T-helper 1 cell treated with Interleukin-12 subunit alpha and Interleukin-12 subunit beta and Interleukin-4 antibody, amounts not matched to agents 30 ng/mL and 1 ng/mL, for 36 hours (primary cell): ENCODE results near the gene RAI1. TPM values are rescaled to one million over a fixed set of nuclear protein-coding genes. Genes with fewer than 3 reads are reported as not detected.
"Not testable (repeated sequence)": the region's sequence is repeated elsewhere in the genome, so short reads cannot be mapped to it uniquely, and the experiment has no call there.

Experiments used
- intact Hi-C: fragments of 100-400 bp; cut with micrococcal nuclease; formaldehyde crosslinking; loops from one replicate; pipeline ENCODE4 v1.15.1; 2024
- total RNA-seq: library from RNA; stranded (reverse); gene quantifications from 2 replicates; pipeline ENCODE4 v1.2.3, GENCODE V29; 2022

The RAI1 gene
- total RNA-seq, 1 donor from 2014 or later: 24.4 TPM

DNA sequence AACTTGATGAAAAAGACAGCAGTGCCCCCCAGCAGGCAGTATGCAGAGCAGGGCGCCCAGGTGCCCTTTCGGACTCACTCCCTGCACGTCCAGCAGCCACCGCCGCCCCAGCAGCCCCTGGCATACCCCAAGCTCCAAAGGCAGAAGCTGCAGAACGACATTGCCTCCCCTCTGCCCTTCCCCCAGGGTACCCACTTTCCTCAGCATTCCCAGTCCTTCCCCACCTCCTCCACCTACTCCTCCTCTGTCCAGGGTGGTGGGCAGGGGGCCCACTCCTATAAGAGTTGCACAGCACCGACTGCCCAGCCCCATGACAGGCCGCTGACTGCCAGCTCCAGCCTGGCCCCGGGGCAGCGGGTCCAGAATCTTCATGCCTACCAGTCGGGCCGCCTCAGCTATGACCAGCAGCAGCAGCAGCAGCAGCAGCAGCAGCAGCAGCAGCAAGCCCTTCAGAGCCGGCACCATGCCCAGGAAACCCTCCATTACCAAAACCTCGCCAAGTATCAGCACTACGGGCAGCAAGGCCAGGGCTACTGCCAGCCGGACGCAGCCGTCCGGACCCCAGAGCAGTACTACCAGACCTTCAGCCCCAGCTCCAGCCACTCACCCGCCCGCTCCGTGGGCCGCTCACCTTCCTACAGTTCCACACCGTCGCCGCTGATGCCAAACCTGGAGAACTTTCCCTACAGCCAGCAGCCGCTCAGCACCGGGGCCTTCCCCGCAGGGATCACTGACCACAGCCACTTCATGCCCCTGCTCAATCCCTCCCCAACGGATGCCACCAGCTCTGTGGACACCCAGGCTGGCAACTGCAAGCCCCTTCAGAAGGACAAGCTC, 112.3 kb downstream of the RAI1 start:
- intact Hi-C loops: loop anchor here (2.0 to 5.0 kb wide), 3 partner anchors 43 to 436 kb away; partner anchors contain the start of gene SREBF1

DNA sequence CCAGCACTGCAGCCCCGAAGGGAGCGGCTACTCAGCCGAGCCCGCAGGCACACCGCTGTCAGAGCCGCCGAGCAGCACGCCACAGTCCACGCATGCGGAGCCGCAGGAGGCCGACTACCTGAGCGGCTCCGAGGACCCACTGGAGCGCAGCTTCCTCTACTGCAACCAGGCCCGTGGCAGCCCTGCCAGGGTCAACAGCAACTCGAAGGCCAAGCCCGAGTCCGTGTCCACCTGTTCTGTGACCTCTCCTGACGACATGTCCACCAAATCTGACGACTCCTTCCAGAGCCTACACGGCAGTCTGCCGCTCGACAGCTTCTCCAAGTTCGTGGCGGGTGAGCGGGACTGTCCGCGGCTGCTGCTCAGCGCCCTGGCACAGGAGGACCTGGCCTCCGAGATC, 113.1 kb downstream of the RAI1 start:
- intact Hi-C loops: loop anchor here (5.0 kb wide), 1 partner anchor 437 kb away; no protein-coding TSS in a partner anchor

DNA sequence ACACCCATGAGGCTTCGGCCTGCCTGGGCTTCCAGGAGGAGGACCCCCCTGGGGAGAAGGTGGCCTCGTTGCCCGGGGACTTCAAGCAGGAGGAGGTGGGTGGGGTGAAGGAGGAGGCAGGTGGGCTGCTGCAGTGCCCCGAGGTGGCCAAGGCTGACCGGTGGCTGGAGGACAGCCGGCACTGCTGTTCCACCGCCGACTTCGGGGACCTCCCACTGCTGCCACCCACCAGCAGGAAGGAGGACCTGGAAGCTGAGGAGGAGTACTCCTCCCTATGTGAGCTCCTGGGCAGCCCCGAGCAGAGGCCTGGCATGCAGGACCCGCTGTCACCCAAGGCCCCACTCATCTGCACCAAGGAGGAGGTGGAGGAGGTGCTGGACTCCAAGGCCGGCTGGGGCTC, 114.0 kb downstream of the RAI1 start:
- intact Hi-C loops: no loop called here

DNA sequence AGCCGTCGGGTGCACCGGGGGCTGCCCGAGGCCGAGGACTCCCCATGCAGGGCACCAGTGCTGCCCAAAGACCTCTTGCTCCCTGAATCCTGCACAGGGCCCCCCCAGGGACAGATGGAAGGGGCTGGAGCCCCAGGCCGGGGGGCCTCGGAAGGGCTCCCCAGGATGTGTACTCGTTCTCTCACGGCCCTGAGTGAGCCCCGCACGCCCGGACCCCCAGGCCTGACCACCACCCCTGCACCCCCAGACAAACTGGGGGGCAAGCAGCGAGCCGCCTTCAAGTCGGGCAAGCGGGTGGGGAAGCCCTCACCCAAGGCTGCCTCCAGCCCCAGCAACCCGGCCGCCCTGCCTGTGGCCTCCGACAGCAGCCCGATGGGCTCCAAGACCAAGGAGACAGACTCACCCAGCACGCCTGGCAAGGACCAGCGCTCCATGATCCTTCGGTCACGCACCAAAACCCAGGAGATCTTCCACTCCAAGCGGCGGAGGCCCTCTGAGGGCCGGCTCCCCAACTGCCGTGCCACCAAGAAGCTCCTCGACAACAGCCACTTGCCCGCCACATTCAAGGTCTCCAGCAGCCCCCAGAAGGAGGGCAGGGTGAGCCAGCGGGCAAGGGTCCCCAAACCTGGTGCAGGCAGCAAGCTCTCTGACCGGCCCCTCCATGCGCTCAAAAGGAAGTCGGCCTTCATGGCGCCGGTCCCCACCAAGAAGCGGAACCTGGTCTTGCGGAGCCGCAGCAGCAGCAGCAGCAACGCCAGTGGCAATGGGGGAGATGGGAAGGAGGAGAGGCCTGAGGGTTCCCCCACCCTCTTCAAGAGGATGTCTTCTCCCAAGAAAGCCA, 114.9 kb downstream of the RAI1 start:
- intact Hi-C loops: no loop called here

DNA sequence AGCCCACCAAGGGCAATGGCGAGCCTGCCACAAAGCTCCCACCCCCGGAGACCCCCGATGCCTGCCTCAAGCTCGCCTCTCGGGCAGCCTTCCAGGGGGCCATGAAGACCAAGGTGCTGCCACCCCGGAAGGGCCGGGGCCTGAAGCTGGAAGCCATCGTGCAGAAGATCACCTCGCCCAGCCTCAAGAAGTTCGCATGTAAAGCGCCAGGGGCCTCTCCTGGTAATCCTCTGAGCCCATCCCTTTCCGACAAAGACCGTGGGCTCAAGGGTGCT, 115.5 kb downstream of the RAI1 start:
- intact Hi-C loops: no loop called here

DNA sequence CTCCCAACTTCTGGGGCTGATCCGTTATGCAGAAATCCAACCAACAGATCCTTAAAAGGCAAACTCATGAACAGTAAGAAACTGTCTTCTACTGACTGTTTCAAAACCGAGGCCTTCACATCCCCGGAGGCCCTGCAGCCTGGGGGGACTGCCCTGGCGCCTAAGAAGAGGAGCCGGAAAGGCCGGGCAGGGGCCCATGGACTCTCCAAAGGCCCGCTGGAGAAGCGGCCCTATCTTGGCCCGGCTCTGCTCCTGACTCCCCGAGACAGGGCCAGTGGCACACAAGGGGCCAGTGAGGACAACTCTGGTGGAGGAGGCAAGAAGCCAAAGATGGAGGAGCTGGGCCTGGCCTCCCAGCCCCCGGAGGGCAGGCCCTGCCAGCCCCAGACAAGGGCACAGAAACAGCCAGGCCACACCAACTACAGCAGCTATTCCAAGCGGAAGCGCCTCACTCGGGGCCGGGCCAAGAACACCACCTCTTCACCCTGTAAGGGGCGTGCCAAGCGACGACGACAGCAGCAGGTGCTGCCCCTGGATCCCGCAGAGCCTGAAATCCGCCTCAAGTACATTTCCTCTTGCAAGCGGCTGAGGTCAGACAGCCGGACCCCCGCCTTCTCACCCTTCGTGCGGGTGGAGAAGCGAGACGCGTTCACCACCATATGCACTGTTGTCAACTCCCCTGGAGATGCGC, 116.0 kb downstream of the RAI1 start:
- intact Hi-C loops: no loop called here

DNA sequence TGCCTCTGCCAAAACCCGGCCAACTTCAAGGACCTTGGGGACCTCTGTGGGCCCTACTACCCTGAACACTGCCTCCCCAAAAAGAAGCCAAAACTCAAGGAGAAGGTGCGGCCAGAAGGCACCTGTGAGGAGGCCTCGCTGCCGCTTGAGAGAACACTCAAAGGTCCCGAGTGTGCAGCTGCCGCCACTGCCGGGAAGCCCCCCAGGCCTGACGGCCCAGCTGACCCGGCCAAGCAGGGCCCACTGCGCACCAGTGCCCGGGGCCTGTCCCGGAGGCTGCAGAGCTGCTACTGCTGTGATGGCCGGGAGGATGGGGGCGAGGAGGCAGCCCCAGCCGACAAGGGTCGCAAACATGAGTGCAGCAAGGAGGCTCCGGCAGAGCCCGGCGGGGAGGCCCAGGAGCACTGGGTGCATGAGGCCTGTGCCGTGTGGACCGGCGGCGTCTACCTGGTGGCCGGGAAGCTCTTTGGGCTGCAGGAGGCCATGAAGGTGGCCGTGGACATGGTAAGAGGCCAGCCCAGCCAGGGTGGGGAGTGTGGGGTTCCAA, 116.8 kb downstream of the RAI1 start:
- intact Hi-C loops: no loop called here

DNA sequence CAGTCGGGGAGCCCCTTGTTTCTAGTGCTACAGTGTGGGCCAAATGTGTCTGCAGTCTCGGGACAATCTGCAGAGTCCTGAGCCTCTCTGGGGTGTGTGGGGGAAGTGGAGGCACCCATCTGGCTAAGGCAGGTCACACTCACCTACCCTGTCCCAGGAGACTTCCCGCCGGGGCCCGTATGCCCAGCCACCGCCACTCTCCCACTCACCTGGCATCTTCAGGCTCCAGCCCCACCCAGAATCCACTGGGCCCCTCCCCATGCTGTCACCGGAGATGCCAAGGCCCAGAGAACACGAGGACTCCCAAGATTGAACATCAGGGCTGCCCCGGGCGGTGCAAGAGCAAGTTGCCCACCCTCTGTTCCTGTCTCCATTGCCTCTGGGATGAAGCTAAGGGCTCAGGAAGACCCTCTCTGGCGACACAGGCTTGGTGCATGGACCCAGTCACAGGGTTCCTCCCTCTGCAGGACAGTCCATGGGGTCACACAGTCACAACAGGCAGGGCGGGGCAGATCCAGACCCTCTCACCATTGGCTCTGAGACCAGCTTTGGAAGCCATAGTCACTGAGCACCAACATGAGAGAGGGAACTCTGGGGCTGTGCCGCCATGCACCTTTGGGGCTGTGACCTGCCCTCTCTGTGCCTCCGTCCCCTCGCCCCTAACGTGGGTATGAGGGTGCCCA, 117.5 kb downstream of the RAI1 start:
- intact Hi-C loops: no loop called here

DNA sequence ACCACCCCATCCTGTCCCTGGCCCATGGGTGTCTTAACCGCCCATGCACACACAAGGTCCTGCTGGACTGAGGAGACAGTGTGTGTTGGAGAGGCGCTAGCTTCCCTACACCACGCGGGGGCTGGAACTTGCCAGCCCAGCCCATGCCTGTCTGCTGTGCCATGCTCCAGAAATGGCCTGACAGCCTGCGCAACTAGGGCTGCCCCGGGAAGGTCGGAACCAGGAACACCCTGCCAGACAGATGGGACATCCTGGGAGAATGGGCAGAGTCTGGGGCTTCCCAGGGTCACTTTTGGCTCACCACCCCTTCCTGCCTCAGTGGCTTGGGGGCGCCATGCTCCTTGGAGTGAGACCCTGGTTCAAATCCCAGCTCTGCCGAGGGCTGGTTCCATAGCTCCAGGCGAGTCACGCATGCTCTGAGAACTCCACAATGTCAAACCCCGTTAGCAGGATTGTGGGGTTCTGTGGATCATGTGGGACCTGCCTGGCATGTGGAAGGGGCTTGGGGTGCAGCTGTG, 119.3 kb downstream of the RAI1 start:
- intact Hi-C loops: no loop called here

DNA sequence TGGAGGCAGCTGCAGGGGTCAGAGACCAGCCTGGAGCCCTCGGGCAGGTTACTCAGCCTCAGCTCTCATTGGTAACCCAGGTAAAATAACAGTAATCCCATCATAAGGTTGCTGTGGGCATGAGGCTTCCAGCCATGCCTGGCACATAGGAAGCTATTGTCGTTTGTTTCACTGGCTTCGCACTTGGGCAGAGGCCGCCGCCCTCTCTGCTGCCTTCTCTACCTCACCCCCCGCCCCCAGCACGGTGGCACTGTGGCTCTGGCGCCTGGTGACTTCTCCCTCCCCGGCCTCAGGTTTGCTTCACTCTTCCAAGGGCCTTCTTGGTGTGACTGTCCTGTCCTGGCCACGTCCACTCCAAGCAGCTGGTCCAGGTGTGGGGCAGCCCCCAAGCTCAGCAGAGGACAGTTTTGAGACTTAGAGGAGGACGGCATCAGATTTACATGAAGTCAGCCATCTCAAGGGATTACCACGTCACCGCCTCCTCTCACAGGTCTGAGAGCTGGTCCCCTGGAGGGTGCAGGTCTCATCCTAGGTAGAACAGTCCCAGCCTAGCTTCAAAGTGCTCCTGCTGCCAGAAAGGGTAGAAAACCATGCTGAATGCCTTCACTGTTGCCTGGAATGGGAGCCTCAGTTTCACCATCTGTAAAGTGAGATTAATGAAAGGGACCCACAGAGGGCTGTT, 120.7 kb downstream of the RAI1 start:
- intact Hi-C loops: no loop called here

DNA sequence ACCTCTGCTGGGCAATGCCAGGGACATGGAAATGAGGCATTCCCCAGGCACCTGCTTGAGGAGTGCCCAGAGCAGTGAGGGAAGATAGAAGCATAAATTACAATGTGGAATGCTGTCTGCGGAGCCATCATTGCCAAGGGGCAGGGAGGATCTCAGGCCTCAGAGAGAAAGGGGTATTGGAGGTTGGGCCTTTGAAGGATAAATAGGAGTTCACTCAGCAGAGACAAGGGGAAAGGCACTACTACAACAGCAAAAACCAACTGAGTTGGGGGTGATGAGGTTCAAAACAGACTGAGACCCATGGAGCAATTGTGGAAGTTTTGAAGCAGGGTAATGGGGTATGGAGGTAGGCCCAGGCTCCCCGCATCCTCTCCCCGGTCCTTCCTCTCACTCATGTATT, 122.7 kb downstream of the RAI1 start:
- intact Hi-C loops: no loop called here

DNA sequence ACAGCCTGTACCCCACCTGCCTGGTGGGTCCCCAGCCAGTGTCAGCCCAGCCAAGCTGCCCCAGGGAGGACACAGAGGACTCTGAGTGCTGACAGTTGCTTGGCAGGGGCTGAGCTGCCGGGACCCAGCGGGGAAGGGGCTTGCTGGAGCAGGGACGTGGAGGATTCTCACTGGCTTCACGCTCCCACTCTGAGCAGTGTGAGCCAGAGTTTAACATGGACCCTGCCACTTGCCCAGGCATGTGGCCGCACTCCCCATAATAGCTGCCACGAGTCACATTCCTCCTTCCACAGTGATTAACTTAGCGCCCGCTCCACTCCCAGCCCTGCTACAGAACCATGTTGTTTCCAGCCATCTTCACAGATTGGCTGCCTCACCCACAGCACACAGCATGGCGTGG, 124.3 kb downstream of the RAI1 start:
- intact Hi-C loops: no loop called here

DNA sequence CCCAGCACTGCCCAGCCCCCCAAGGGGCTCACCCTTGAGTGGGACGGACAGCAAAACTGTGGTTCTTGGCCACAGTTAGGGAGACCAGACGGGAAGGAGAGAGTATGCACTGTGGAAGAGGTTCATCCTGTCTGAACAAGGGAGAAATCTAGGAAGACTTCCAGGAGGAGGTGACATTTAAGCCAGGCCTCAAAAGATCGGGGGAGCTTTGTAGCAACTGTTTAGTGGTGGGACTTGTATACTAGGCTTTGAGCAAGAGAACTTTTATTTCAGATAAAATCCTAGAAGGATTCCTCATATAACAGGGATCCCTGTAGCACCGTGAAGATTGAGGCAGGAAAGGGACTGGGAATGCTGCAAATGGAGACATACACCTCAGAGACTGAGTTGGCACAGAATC, 124.8 kb downstream of the RAI1 start:
- intact Hi-C loops: no loop called here

DNA sequence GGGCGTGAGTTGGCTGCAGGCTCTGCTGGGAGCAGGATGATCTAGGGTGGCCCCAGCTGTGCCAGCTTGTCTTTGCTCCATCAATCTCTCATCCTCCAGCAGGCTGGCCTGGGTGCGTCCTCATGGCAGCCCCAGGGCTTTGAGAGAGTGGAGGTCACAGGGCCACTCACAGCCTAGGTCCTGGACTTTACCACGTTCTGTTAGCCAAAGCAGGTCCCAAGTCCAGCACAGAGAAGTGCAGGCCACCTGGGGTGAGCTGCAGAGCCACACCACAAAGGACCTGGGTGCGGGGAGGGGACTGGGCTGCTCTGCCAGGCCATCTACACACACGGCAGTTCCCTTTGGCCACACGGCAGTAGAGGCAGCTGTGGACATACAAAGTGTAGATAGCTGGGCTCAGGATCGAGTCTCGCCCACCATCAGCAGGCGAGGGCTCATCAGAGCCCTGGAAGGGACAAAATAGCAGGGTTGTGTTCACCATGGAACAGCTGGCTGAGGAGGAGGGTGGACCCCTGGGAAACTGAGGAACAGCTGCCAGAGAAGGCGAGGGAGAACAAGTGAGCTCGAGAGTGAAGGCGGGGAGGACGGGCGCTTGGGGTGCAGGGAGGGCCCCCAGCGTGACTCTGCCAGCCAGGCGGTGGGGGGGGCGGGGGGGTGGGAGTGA, 125.5 kb downstream of the RAI1 start:
- intact Hi-C loops: no loop called here

DNA sequence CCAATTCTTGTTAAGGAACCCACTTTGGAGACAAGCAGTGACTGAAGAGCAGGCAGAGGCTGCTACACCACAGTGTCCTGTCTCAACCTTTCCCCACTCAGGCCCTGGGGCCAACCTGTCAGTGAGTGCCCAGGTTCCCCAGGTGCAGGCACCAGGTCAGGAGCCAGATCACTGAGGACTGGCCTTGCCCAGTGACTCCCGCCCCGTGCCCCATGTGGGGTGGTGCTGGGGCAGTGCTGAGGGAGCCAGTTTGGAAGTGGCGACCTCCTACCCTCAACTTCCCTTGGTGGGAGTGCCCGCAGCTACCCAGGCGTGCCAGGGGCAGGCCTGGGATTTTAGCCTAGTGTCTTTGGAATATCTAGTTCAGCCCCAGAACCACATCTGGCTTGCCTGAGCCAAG, 126.2 kb downstream of the RAI1 start:
- intact Hi-C loops: no loop called here

DNA sequence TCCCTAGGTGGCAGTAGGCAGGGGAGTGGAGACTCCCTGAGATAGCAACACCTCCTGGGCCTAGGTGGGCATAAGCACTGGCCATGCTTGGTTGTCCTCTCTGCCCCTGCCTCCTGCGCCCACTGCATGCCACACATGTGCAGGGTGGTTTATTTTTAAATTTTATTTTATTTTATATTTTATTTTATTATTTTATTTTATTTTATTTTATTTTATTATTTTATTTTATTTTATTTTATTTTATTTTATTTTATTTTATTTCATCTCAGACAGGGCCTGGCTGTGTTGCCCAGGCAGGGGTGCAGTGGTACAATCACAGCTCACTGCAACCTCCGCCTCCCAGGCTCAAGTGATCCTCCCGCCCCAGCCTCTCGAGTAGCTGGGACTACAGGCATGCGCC, 126.9 kb downstream of the RAI1 start:
- intact Hi-C loops: not testable (repeated sequence)

DNA sequence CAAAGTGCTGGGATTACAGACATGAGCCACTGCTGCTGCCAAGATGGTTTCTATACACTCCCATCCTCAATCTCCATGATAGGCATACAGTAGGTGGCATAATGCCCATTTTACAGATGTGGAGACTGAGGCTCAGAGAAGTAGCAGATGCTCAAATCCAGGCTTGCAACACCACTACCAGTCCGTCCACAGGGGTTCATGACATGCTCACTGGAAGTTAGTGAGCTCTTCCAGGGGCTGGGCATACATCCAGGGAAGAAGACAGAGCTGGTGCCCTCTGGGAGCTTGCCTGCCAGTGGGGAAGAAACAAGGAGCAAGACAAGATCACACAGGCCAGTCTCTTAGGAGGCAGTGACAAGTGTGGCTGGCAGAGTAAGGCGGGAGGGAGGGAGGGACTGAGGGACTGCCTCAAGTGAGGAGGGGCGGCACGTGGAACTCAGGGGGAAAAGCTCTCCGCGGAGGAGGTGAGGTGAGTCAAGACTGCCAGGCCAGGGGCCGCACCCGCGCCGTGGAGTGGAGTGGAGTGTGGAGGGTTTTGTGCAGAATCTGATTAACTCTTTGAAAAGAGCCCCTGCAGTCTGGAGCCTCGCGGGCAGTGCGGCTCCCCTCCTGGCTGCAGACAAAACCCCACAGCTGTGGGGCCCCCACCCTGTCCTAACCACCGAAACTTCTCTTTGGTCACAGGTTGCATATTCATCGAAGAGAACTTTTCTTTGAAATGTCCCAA, 127.6 kb downstream of the RAI1 start:
- intact Hi-C loops: no loop called here

DNA sequence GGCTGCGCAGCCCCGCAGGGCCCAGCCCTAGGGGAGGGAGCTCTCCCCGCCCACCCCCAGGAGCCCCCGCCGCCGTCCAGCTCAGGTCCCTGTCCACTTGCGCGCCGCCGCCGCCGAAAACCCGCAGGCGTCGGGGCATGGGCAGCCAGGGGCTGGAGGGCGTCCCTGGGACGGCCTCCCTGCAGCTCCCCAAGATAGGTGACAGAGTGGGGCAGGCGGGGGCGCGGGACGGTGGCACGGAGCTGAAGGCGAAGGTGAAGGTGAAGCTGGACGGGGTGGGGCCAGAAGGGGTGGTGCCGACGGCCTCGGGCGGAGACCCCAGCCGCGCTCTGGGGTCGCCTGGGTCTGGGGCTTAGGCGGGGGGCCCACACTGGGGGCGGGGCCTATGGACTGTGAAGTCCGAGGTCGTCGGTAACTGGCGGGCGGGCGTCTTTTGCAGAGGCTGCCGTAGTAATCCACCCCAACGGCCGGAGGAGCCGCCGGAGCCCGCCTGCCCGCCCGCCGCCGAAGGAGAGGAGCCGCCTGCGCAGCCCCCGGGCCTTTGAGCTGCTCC, 128.3 kb downstream of the RAI1 start:
- intact Hi-C loops: no loop called here
